ENCODE results near the gene VDR.

GRCh38 chr12:47862167-47862750, 42.5 kb downstream of the VDR start:
- TF ChIP-seq POLR2A (IDR thresholded peaks at IDR 0.05; ENCODE audit: low read length), result no peak
- TF ChIP-seq GATA1 (IDR thresholded peaks at IDR 0.05; ENCODE audit: low read depth, low read length), result no peak

Measured in erythroblast (primary cell).